ENCODE data around the gene RBM18.

The RBM18 gene

GRCh38 chr9:122206118-122207046 lies 58.3 kb downstream of the RBM18 start:
- in situ Hi-C loops (cut with MboI; ENCODE audit: low sequenced_read_pairs): no loop called here

DNA sequence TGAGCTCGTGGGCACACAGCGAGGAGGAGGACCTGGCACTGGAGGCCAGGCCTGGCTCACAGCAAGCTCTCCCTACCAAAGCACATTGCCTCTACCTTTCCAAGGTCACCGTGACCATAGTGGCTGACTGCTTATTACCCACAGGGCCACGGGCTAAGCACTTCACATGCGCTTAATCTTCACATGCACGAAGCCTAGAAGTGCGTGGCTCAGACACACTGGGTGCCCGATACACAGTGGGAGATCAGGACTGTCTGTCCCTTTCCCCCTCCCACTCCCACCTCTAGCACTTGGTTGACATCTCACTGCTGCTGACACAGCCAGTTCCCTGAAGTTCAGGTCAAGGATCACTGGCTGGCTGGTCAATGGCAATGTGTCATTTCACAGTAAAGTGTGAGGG lies 59.5 kb downstream of the RBM18 start:
- in situ Hi-C loops (cut with MboI; ENCODE audit: low sequenced_read_pairs): no loop called here

DNA sequence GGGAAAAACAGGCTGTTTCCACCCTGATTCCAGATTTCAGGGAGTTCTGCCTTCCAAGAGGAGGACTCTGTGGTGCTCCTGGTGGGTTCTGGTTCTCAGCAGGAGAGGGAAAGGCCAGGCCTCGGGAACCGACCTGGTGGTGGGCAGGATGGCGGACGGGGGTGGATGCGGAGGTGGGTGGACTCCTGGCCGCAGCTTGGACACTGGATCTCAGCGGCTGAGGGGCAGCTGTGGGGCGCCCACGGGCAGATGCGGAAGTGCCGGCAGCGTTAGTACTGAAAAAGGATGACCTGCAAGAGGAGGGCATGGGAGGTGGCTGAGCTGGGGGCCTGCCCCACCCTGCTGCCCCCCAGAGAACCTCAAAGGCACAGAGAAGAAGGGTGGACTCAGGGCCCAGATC lies 60.1 kb downstream of the RBM18 start:
- in situ Hi-C loops (cut with MboI; ENCODE audit: low sequenced_read_pairs): no loop called here

- in situ Hi-C loops (cut with MboI; ENCODE audit: low sequenced_read_pairs): no loop called here
These were observed 60.6 kb downstream of the RBM18 start for GRCh38 chr9:122204055-122204454.

DNA sequence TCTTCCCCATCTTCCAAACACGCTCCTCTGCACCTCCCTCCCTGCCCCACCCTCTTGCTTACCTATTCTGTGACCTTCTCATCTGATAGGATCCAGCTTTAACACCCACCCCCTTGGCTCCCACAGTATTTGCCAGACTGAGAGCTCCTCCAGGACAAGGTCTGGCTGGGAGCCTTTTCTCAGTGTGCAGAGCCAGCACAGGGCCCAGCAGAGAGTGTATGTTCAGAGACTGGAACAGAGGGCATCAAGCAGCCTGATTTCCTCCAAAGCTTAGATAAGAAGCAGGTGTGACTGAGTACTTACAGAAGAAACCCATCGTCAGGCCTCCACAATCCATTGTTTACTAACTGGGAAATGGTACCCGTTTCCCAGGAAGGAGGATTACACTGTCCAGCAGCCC lies 62.5 kb downstream of the RBM18 start:
- in situ Hi-C loops (cut with MboI; ENCODE audit: low sequenced_read_pairs): no loop called here

DNA sequence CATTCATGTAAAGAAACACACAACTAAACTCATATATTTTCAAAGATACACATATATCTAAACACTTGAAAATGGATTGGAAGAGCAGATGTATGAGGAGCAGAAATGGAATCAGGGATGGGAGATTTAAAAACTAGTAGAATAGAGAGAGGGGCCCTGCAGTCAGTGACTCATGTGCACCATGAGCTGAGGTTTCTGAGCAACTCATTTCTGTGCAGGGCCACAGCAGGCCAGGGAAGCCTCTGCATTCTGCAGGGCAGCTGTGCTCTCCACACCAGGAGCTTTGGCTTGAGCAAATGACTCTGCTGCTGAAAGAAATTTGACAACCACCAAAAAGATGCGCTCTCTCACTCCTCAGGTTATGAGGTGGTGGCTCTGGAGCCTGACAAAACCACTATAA lies 63.0 kb downstream of the RBM18 start:
- in situ Hi-C loops (cut with MboI; ENCODE audit: low sequenced_read_pairs): no loop called here

GRCh38 chr9:122200960-122201595 lies 63.6 kb downstream of the RBM18 start:
- in situ Hi-C loops (cut with MboI; ENCODE audit: low sequenced_read_pairs): no loop called here

DNA sequence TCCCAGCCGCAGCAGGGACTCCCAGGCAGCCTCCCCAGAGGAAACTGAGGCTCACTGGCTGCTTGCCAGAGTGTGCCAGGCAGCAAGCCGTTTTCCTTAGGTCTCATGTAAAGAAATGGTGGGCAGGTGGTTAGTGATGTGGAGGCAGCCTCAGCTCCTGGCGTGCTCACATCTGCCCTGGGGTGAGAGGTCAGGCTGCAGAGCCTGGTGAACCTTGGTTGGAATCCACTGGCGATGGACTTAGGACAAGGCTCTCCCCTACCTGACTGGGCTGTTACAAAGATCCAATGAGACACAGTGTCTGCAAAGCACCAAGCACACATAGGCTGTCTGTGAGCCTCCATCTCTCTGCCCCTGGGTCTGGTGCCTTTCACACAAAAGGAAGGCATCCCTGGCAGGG lies 66.8 kb downstream of the RBM18 start:
- in situ Hi-C loops (cut with MboI; ENCODE audit: low sequenced_read_pairs): no loop called here

DNA sequence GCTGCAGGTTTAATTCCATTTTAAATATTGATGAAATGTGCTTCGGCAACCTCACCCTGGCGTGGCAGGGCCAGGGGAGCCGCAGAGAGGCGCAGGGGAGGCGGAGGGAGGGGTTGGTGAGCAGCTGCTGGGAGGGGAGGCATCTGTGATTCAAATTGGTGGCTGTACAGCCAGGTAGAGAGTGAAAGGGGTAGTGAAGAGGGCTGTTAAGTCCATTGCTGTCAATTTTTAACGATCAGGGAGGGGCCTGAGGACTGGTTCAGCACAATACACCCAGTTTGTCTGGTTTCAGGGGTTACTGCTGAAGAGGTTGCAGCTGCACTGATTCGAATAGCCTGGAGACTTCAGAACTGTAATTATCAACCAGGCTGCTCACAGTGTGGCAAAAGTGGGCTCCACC lies 67.2 kb downstream of the RBM18 start:
- in situ Hi-C loops (cut with MboI; ENCODE audit: low sequenced_read_pairs): no loop called here

GRCh38 chr9:122195875-122196274 lies 68.8 kb downstream of the RBM18 start:
- in situ Hi-C loops (cut with MboI; ENCODE audit: low sequenced_read_pairs): no loop called here

DNA sequence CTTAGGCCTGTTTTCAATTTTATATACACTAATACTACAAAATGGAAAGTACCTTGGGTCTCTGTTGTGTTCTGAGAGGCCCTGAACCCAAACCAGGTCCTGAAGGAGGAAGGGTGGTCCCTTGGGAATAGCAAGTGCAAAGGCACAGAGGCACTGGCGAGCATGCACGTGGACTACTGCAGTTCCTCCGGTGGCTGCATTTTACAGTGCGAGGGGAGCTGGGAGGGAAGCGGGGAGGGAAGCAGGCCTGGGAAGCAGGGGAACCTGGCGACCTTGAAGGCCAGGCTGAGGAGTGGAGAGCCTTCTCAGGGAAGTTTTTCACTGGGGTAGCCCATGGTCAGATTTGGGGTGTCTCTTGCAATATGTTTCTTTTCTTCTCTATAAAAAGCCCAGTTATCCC lies 71.0 kb downstream of the RBM18 start:
- in situ Hi-C loops (cut with MboI; ENCODE audit: low sequenced_read_pairs): no loop called here

DNA sequence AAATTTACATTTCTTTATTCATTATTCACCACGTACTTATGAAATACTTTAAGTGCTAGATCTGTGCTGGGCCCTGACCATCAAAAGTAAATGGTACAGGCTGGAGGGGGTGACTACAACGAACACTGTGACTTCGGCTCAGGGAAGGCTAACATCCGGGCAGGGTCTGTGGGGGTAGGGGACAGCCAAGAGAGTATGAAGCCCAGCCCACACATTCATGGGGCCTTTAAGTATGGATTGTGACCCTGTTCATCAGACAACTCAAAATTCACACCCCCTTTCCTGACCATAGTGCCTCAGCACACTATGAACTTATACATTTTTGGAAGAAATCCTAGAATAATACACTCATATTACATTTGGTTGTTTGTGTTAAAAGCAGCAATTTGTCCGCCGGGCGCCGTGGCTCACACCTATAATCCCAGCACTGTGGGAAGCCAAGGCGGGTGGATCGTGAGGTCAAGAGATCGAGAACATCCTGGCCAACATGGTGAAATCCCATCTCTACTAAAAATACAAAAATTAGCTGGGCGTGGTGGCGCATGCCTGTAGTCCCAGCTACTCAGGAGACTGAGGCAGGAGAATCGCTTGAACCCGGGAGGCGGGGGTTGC lies 71.6 kb downstream of the RBM18 start:
- in situ Hi-C loops (cut with MboI; ENCODE audit: low sequenced_read_pairs): no loop called here

DNA sequence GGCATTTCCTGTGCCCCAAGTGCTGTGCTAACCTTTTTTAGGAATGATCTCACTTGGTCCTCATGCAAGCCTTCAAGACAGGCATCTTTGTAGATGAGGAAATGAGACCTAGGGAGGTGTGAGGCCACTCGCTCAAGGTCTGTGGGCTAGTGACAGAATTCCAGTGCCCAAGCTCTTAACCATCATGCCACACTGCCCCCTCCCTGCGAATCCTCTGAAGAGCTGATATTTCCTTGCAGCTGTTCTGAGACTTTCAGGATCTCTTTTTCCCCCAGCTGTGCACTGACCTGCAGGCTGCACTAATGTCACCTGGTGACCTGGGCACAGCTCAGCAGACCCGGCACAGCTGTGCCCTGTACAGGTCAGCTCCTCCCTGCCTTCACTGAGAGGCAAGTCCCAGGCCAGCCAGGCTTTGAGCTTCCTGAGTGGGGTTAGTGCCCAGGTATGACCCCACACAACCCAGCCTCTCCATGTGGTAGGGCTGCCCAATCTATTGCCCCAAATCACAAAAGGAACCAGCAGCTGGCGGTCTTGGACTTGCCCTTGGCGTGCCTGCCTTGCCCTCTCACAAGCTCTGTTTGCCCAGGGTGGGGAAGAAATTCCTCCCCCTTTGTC lies 72.3 kb downstream of the RBM18 start:
- in situ Hi-C loops (cut with MboI; ENCODE audit: low sequenced_read_pairs): no loop called here

DNA sequence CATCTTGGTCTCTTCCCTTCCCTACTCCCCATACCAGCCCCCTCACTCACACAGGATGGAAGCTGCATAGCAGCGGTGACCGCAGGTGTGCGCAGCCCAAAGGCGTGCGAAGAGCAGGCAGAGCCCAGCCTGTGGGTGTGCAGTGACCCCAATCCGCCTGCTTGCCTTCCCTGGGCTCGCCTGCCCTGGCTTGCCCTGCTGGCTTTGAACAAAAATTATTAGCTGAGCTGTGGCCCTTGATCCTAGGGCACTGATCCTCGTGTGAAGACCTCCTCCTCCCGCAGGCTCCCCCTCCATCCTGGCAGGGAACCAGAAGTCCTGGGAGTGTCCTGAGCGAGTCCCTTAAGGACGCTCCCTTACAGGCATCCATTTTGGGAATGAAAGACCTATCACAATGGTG lies 73.1 kb downstream of the RBM18 start:
- in situ Hi-C loops (cut with MboI; ENCODE audit: low sequenced_read_pairs): no loop called here

GRCh38 chr9:122190597-122191381 lies 73.9 kb downstream of the RBM18 start:
- in situ Hi-C loops (cut with MboI; ENCODE audit: low sequenced_read_pairs): no loop called here

DNA sequence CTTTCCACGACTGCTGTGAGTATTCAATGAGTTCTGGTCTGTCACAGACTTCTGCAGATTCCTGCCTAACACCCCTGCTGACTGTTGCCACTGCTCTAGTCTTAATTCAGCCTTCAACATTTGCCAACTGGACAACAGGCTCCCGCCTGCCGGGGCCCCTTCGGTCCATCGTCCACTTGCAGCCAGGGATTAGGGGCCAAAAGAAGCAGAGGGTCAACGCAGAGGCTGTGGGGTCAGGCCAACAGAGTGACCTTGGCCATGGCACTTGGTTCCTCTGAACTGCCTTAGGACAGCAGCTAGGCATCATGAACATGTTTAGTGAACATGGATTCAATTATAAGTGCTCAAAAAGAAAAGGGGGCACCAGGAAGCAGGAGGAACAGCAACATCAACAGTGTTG lies 76.3 kb downstream of the RBM18 start:
- in situ Hi-C loops (cut with MboI; ENCODE audit: low sequenced_read_pairs): no loop called here

Measured in hTERT RPE-1 (cell line).